IPS-18a (cell line): ENCODE results near the gene CDH22.

Experiments used
- H3K27ac ChIP-seq: one replicate; pipeline ENCODE4 v1.5.1; 2013; ENCODE audit warnings: low read length
- H3K27me3 ChIP-seq: one replicate; pipeline ENCODE4 v1.6.1; 2013; ENCODE audit warnings: mild to moderate bottlenecking, low read length; ENCODE audit not compliant: control insufficient read depth, insufficient read depth
- H3K36me3 ChIP-seq: one replicate; pipeline ENCODE4 v1.6.1; 2013; ENCODE audit warnings: low read depth, low read length; ENCODE audit not compliant: control insufficient read depth
- H3K4me1 ChIP-seq: one replicate; pipeline ENCODE4 v1.6.1; 2013; ENCODE audit warnings: low read depth, low read length; ENCODE audit not compliant: control insufficient read depth
- H3K4me3 ChIP-seq: one replicate; pipeline ENCODE4 v1.5.1; 2013; ENCODE audit warnings: low read length
- H3K9ac ChIP-seq: one replicate; pipeline ENCODE4 v1.6.1; 2013; ENCODE audit warnings: mild to moderate bottlenecking, low read length, moderate library complexity
- H3K9me3 ChIP-seq: one replicate; pipeline ENCODE4 v1.6.1; 2013; ENCODE audit warnings: low read depth, low read length; ENCODE audit not compliant: control insufficient read depth

Gene CDH22

GRCh38 chr20:46256293-46256692 is 52.0 kb downstream of the CDH22 start:
- Histone ChIP-seq H3K27ac (no peak overlapping the region), H3K4me3 (no peak overlapping the region), H3K9me3 (no peaks in the 10 kb centered on the region), H3K36me3 (no peaks in the 10 kb centered on the region), H3K4me1 (no peaks in the 10 kb centered on the region), H3K27me3 (peaks cover 29% of the 10 kb centered on the region), H3K9ac (no peak overlapping the region)

GRCh38 chr20:46255440-46256104 is 52.7 kb downstream of the CDH22 start:
- Histone ChIP-seq H3K9me3 (no peaks in the 10 kb centered on the region), H3K27me3 (peaks cover 36% of the 10 kb centered on the region), H3K4me1 (peaks cover 3% of the 10 kb centered on the region), H3K4me3 (no peak overlapping the region), H3K27ac (no peak overlapping the region), H3K36me3 (no peaks in the 10 kb centered on the region), H3K9ac (no peak overlapping the region)

DNA sequence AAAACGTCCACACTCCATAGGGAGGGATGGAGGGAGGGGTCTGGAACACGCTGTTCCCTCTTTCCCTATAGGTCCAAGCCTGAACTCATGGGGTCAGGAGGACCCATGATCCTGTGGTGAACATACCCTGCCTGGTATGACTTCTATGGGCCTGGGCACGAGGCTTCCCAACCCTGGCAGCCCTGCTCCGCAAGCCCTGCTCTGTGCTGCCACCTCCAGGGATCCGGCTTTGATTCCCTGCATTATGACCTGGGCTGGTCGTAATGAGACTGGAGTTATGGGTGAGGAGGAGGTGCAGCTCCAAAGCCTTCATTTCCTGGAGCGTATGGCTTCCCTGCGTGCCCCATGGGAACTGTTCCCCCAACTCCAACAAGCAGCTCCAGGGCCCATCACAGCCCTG is 54.9 kb downstream of the CDH22 start:
- Histone ChIP-seq H3K27me3 (peaks cover 51% of the 10 kb centered on the region), H3K36me3 (no peaks in the 10 kb centered on the region), H3K9me3 (no peaks in the 10 kb centered on the region), H3K4me1 (peaks cover 5% of the 10 kb centered on the region), H3K27ac (no peak overlapping the region), H3K4me3 (no peak overlapping the region), H3K9ac (no peak overlapping the region)

GRCh38 chr20:46252352-46253091 is 55.8 kb downstream of the CDH22 start:
- H3K27me3 ChIP-seq: peaks cover 60% of the 10 kb centered on the region
- H3K36me3 ChIP-seq: no peaks in the 10 kb centered on the region
- H3K9me3 ChIP-seq: no peaks in the 10 kb centered on the region

GRCh38 chr20:46251211-46251673 is 57.1 kb downstream of the CDH22 start:
- peaks cover 61% of the 10 kb centered on the region for H3K27me3 ChIP-seq

More at GRCh38 chr20:46252352-46253091, 55.8 kb downstream of the CDH22 start:
- Histone ChIP-seq H3K4me3 (no peak overlapping the region), H3K27ac (no peak overlapping the region), H3K4me1 (peaks cover 5% of the 10 kb centered on the region), H3K9ac (no peak overlapping the region)

GRCh38 chr20:46250772-46251171 is 57.5 kb downstream of the CDH22 start:
- Histone ChIP-seq H3K9me3 (no peaks in the 10 kb centered on the region), H3K4me3 (peak overlapping the region; percentile 35), H3K36me3 (no peaks in the 10 kb centered on the region), H3K4me1 (peaks cover 5% of the 10 kb centered on the region), H3K27ac (no peak overlapping the region), H3K9ac (no peak overlapping the region), H3K27me3 (peaks cover 61% of the 10 kb centered on the region)

More at GRCh38 chr20:46251211-46251673, 57.1 kb downstream of the CDH22 start:
- Histone ChIP-seq H3K9ac (no peak overlapping the region), H3K9me3 (no peaks in the 10 kb centered on the region), H3K4me3 (peak overlapping the region; percentile 35), H3K4me1 (peaks cover 5% of the 10 kb centered on the region), H3K27ac (no peak overlapping the region), H3K36me3 (no peaks in the 10 kb centered on the region)

DNA sequence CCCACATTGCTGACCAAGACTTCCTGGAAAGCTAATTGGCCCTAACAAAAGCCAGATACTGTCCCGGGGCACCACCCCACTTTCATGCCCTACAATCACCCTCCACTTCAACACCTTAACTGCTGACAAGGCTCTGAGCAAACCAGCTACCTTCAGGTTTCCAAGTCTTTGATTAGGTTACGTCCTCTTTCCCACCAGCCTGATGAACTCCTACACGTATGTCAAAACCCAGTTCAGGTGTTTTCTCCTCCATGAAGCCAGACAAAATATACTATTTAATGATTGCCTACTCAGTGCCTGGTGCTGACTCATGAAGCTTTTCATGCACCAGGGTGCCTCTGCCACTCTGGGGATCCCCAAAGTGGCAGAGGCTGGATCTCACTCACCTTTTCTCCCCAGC is 58.6 kb downstream of the CDH22 start:
- Histone ChIP-seq H3K36me3 (no peaks in the 10 kb centered on the region), H3K9me3 (no peaks in the 10 kb centered on the region), H3K27ac (no peak overlapping the region), H3K9ac (no peak overlapping the region), H3K4me3 (no peak overlapping the region), H3K4me1 (peaks cover 5% of the 10 kb centered on the region), H3K27me3 (peaks cover 61% of the 10 kb centered on the region)

- H3K27me3 ChIP-seq: peaks cover 35% of the 10 kb centered on the region
- no peak overlapping the region for H3K4me3 ChIP-seq
These were observed 61.7 kb downstream of the CDH22 start for GRCh38 chr20:46246559-46246958.

DNA sequence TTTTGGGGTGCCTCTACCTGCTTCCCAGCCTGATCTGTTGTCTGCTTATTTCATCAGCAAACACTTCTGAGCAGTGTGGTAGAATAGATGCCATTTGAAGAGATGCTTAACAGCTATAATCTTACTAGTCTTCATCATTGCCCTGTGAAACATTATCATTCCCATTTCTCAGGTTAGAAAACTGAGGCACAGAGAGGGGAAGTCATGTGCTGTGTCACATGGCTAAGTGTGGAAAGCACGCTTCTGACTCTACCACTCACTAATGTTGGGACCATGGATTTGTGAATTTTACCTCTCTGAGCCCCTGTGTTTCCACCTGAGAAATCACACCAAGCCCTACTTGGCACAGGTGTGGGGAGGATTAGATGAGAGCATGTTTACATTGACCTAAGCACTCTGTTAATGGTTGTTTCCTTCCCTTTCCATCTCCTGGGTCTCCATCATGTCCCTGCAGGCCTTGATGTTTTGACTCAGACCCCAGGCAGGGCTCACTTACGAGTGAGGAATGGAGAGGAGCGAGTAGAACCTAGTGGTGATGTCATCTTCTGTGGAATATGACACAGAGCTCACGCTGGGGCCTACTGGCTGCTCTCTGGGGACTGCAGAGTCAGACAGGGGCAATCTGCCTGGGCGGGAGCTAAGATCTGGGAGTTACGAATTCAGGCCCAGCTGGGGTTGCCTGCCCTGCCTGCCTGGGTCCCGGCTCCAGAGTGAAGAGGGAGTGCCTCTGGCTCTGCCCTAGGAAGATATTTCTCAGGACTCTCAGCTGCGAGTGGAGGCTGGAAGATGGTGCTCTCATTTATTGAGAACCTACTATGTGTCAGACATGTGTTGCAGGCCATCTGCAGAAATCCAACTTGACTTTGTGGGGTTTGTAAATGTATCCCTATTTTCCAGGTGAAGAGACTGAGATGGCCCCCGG is 64.3 kb downstream of the CDH22 start:
- no peak overlapping the region for H3K9ac ChIP-seq
- no peaks in the 10 kb centered on the region for H3K36me3 ChIP-seq
- H3K4me3 ChIP-seq: no peak overlapping the region
- peaks cover 8% of the 10 kb centered on the region for H3K4me1 ChIP-seq
- no peak overlapping the region for H3K27ac ChIP-seq
- H3K9me3 ChIP-seq: no peaks in the 10 kb centered on the region
- peaks cover 10% of the 10 kb centered on the region for H3K27me3 ChIP-seq

More at GRCh38 chr20:46246559-46246958, 61.7 kb downstream of the CDH22 start:
- Histone ChIP-seq H3K27ac (no peak overlapping the region), H3K9me3 (no peaks in the 10 kb centered on the region), H3K9ac (no peak overlapping the region), H3K4me1 (peaks cover 11% of the 10 kb centered on the region), H3K36me3 (no peaks in the 10 kb centered on the region)

DNA sequence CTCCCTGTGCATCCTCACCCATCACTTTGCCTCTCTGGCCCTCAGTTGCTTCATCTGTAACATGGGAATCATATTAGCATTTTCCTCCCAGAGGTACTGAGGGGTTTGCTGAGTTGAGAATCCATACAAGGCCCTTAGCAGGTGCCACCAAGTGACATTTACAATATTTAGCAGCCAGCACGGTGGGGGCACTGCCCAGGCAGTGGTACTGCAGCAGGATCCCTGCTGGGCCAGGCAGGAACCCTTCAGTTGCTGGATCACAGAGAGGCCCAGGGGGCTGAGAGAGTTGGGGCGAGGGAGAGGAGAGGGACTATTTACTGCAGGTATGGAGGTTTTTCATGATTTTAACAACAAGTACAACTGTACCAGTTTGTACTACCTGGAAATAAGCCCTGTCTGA is 65.9 kb downstream of the CDH22 start:
- Histone ChIP-seq H3K27me3 (peaks cover under 1% of the 10 kb centered on the region), H3K4me3 (no peak overlapping the region), H3K9ac (no peak overlapping the region)

DNA sequence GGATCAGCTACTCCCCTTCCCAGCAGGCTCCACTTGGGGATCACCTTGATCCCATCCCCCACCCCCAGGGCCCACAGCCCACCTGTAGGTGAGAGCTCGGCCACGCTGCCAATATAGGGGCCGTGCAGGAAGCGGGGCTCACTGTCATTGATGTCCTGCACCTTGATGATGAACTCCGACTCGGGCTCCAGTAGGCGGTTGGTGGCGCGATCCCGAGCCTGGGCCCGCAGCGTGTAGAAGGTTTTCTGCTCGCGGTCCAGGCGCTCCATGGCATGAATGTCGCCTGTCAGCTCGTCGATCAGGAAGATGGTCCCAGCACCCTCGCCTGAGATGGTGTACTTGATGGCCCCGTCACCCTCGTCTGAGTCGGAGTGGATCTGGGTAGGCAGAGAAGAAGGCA is 67.4 kb downstream of the CDH22 start:
- no peak overlapping the region for H3K4me3 ChIP-seq
- no peak overlapping the region for H3K9ac ChIP-seq
- no peaks in the 10 kb centered on the region for H3K27me3 ChIP-seq
- H3K9me3 ChIP-seq: no peaks in the 10 kb centered on the region
- peaks cover 8% of the 10 kb centered on the region for H3K4me1 ChIP-seq
- no peaks in the 10 kb centered on the region for H3K36me3 ChIP-seq
- no peak overlapping the region for H3K27ac ChIP-seq

More for the DNA sequence above, 65.9 kb downstream of the CDH22 start:
- Histone ChIP-seq H3K27ac (no peak overlapping the region), H3K36me3 (no peaks in the 10 kb centered on the region), H3K9me3 (no peaks in the 10 kb centered on the region), H3K4me1 (peaks cover 8% of the 10 kb centered on the region)
